IMR-90 (cell line): Measurements from ENCODE around the gene CAPN9. TPM values are rescaled to one million over a fixed set of nuclear protein-coding genes. Genes with fewer than 3 reads are reported as not detected.

ENCODE experiments used
- ATAC-seq: fragments of 200-7000 bp; cut with Tn5 transposase; 2 replicates; pipeline ENCODE4 v1.9.1; 2020; ENCODE audit warnings: low read depth, mild to moderate bottlenecking, moderate library complexity
- BruUV-seq: library from RNA; stranded (reverse); fragments of 400-500 nt; replicated peaks from 2 replicates; lab custom pipeline; 2021; lab: Mats Ljungman, UMichigan
- CTCF ChIA-PET: fragments of 300-600 bp; formaldehyde crosslinking; extraction: SDS; loops from one replicate; lab custom pipeline; 2021; ENCODE audit warnings: antibody characterized with exemption; lab: Yijun Ruan, JAX
- POLR2A ChIA-PET: fragments of 300-600 bp; sonication (Branson Sonifier 250); formaldehyde crosslinking; loops from one replicate; lab custom pipeline; 2022; ENCODE audit warnings: antibody characterized with exemption; ENCODE audit not compliant: unreplicated experiment; lab: Charles Lee
- DNase-seq: peaks from one replicate; pipeline ENCODE4 v3.0.0; 2013
- H2AFZ ChIP-seq: replicated peaks from 2 replicates; pipeline ENCODE3; 2013; ENCODE audit warnings: low read length, mild to moderate bottlenecking; ENCODE audit not compliant: poor library complexity
- H2AK5ac ChIP-seq: 2 replicates; pipeline ENCODE4 v1.6.1; 2013; ENCODE audit warnings: low read depth, low read length, inconsistent platforms
- H2AK9ac ChIP-seq: replicated peaks from 2 replicates; pipeline ENCODE3; 2013; ENCODE audit warnings: mild to moderate bottlenecking, low read depth, low read length, moderate library complexity; ENCODE audit not compliant: poor library complexity
- H2BK120ac ChIP-seq: 2 replicates; pipeline ENCODE4 v1.6.1; 2013; ENCODE audit warnings: low read depth, low read length, inconsistent platforms
- H2BK15ac ChIP-seq: 3 replicates; pipeline ENCODE4 v1.6.1; 2013; ENCODE audit warnings: low read depth, low read length, inconsistent platforms
- H2BK20ac ChIP-seq: 2 replicates; pipeline ENCODE4 v1.6.1; 2013; ENCODE audit warnings: low read depth, mild to moderate bottlenecking, inconsistent platforms, low read length, moderate library complexity
- H2BK5ac ChIP-seq: 2 replicates; pipeline ENCODE4 v1.6.1; 2013; ENCODE audit warnings: mild to moderate bottlenecking, low read depth, low read length, inconsistent platforms; ENCODE audit not compliant: poor library complexity, severe bottlenecking
- H3K14ac ChIP-seq: replicated peaks from 2 replicates; pipeline ENCODE4 v1.6.1; 2013; ENCODE audit warnings: low read depth, low read length, inconsistent platforms
- H3K18ac ChIP-seq: 2 replicates; pipeline ENCODE4 v1.6.1; 2013; ENCODE audit warnings: low read depth, low read length, control low read depth
- H3K23ac ChIP-seq: 2 replicates; pipeline ENCODE4 v1.6.1; 2013; ENCODE audit warnings: low read depth, low read length, inconsistent platforms
- H3K27ac ChIP-seq: 2 replicates; pipeline ENCODE4 v1.5.1; 2013; ENCODE audit warnings: mild to moderate bottlenecking, control low read depth, low read length; ENCODE audit not compliant: insufficient read depth
- H3K27me3 ChIP-seq: 2 replicates; pipeline ENCODE4 v1.6.1; 2013; ENCODE audit warnings: low read length; ENCODE audit not compliant: control insufficient read depth, insufficient read depth
- H3K36me3 ChIP-seq: 2 replicates; pipeline ENCODE4 v1.6.1; 2013; ENCODE audit warnings: low read length, mixed read lengths; ENCODE audit not compliant: control insufficient read depth, insufficient read depth
- H3K4ac ChIP-seq: 2 replicates; pipeline ENCODE4 v1.6.1; 2013; ENCODE audit warnings: low read depth, low read length, inconsistent platforms
- H3K4me1 ChIP-seq: 2 replicates; pipeline ENCODE4 v1.6.1; 2013; ENCODE audit warnings: low read length, mixed read lengths; ENCODE audit not compliant: control insufficient read depth, insufficient read depth
- H3K4me2 ChIP-seq: 2 replicates; pipeline ENCODE4 v1.6.1; 2013; ENCODE audit warnings: low read depth, mild to moderate bottlenecking, control low read depth, low read length, moderate library complexity
- H3K4me3 ChIP-seq: 2 replicates; pipeline ENCODE4 v1.5.1; 2013; ENCODE audit warnings: low read depth, mild to moderate bottlenecking, control low read depth, low read length, moderate library complexity; ENCODE audit not compliant: insufficient read depth
- H3K56ac ChIP-seq: 2 replicates; pipeline ENCODE4 v1.6.1; 2013; ENCODE audit warnings: low read length, inconsistent platforms; ENCODE audit not compliant: insufficient read depth; ENCODE audit errors: extremely low read depth
- H3K79me1 ChIP-seq, 2 experiments: 2 replicates each; pipeline ENCODE4 v1.6.1; 2013; ENCODE audit warnings: low read length in 2 of 2, inconsistent platforms in 1 of 2, low read depth in 1 of 2
- H3K9ac ChIP-seq: 2 replicates; pipeline ENCODE4 v1.6.1; 2013; ENCODE audit warnings: low read depth, low read length, control low read depth
- H3K9me1 ChIP-seq: 2 replicates; pipeline ENCODE4 v1.6.1; 2013; ENCODE audit warnings: low read length, inconsistent platforms; ENCODE audit not compliant: insufficient read depth
- H3K9me3 ChIP-seq: 2 replicates; pipeline ENCODE4 v1.6.1; 2013; ENCODE audit warnings: low read length; ENCODE audit not compliant: control insufficient read depth, insufficient read depth
- H4K20me1 ChIP-seq: 2 replicates; pipeline ENCODE4 v1.6.1; 2013; ENCODE audit warnings: low read length, inconsistent platforms; ENCODE audit not compliant: insufficient read depth
- H4K5ac ChIP-seq: 2 replicates; pipeline ENCODE4 v1.6.1; 2013; ENCODE audit warnings: mild to moderate bottlenecking, low read depth, low read length, control low read depth
- H4K8ac ChIP-seq, 2 experiments: 2 replicates each; pipeline ENCODE4 v1.6.1; 2013; ENCODE audit warnings: low read depth in 2 of 2, low read length in 2 of 2, control low read depth in 1 of 2, inconsistent platforms in 1 of 2
- H4K91ac ChIP-seq: 2 replicates; pipeline ENCODE4 v1.6.1; 2013; ENCODE audit warnings: low read depth, low read length, inconsistent platforms; ENCODE audit not compliant: insufficient read depth
- BHLHE40 ChIP-seq: fragments of 150-350 bp; IDR thresholded peaks from 2 replicates; pipeline ENCODE4 v1.6.1; 2016; ENCODE audit warnings: mild to moderate bottlenecking, low read depth, low read length
- CEBPB ChIP-seq: IDR thresholded peaks from 2 replicates; pipeline ENCODE4 v1.6.1; 2012; ENCODE audit warnings: low read depth, low read length, improper control_type of control experiment
- CTCF ChIP-seq: conservative IDR thresholded peaks from 2 replicates; pipeline ENCODE4 v1.5.1; 2012; ENCODE audit warnings: mild to moderate bottlenecking, low read depth, low read length, improper control_type of control experiment
- FOS ChIP-seq: fragments of 150-350 bp; IDR thresholded peaks from 2 replicates; pipeline ENCODE4 v1.6.1; 2016; ENCODE audit warnings: low read depth, low read length
- MAZ ChIP-seq: IDR thresholded peaks from 2 replicates; pipeline ENCODE4 v1.6.1; 2012; ENCODE audit warnings: low read depth, mild to moderate bottlenecking, low read length, improper control_type of control experiment, moderate library complexity, borderline replicate concordance
- MXI1 ChIP-seq: IDR thresholded peaks from 2 replicates; pipeline ENCODE4 v1.6.1; 2012; ENCODE audit warnings: low read depth, mild to moderate bottlenecking, low read length, moderate library complexity, borderline replicate concordance
- NFE2L2 ChIP-seq: fragments of 150-350 bp; IDR thresholded peaks from 2 replicates; pipeline ENCODE4 v1.6.1; 2016; ENCODE audit warnings: low read depth, mild to moderate bottlenecking, low read length
- POLR2A ChIP-seq: IDR thresholded peaks from 2 replicates; pipeline ENCODE4 v1.6.1; 2012; ENCODE audit warnings: mild to moderate bottlenecking, low read depth, low read length
- RAD21 ChIP-seq: IDR thresholded peaks from 2 replicates; pipeline ENCODE4 v1.6.1; 2012; ENCODE audit warnings: low read length, improper control_type of control experiment
- RFX5 ChIP-seq: IDR thresholded peaks from 2 replicates; pipeline ENCODE4 v1.8.0; 2012; ENCODE audit warnings: low read depth, mild to moderate bottlenecking, low read length, moderate library complexity
- SMC3 ChIP-seq: fragments of 150-350 bp; IDR thresholded peaks from 2 replicates; pipeline ENCODE4 v1.6.1; 2016; ENCODE audit warnings: low read depth, mild to moderate bottlenecking, antibody characterized with exemption, low read length, moderate library complexity
- USF2 ChIP-seq: fragments of 150-350 bp; IDR thresholded peaks from 2 replicates; pipeline ENCODE4 v1.6.1; 2017; ENCODE audit warnings: mild to moderate bottlenecking, antibody characterized with exemption, low read length, low read depth
- WGBS, 2 experiments: methylation state at CpG; one replicate each; pipeline versions ENCODE4 v1.1.5 to v1.1.7; 2013; ENCODE audit warnings: missing lambda C conversion rate in 2 of 2; ENCODE audit not compliant: insufficient read length in 1 of 2; ENCODE audit errors: extremely low coverage in 2 of 2; 5-methylcytosine and 5-hydroxymethylcytosine counted together
- dilution Hi-C: fragments of 300-500 bp; cut with HindIII; formaldehyde crosslinking; loops from one replicate; pipeline ENCODE4 v1.14.3; 2018; ENCODE audit warnings: low sequenced_read_pairs; ENCODE audit not compliant: unreplicated experiment
- in situ Hi-C: fragments of 300-500 bp; cut with MboI; formaldehyde crosslinking; loops from 3 replicates; pipeline ENCODE4 v1.14.3; 2019; ENCODE audit warnings: low sequenced_read_pairs, inconsistent platforms, mixed read lengths
- intact Hi-C: fragments of 100-400 bp; cut with micrococcal nuclease; formaldehyde crosslinking; loops from 2 replicates; pipeline ENCODE4 v1.10.0; 2022
- polyA plus RNA-seq, 3 experiments: library from polyadenylated mRNA; depleted of rRNA; stranded (reverse); fragments of >200 nt; gene quantifications; 2 replicates each; pipeline ENCODE4 v1.2.3, GENCODE V29; 2012; ENCODE audit warnings: low replicate concordance in 1 of 3
- total RNA-seq: library from RNA; depleted of rRNA; stranded (reverse); fragments of >200 nt; gene quantifications from 2 replicates; pipeline ENCODE4 v1.2.3, GENCODE V29; 2012
- TF ChIP-seq, protein P1 (sequence below): fragments of 150-350 bp; IDR thresholded peaks from 2 replicates; pipeline ENCODE4 v1.6.1; 2016; ENCODE audit warnings: low read depth, mild to moderate bottlenecking, low read length, moderate library complexity, borderline replicate concordance

CAPN9 gene
- total and polyA plus RNA-seq, 2 of the 4 experiments (the other 2 are of a cell fraction) = not detected

GRCh38 chr1:230750576-230750975, 3.4 kb downstream of the CAPN9 start:
- DNase-seq = no peak
- Histone ChIP-seq H4K91ac (no peak overlapping the region), H3K4me3 (no peak overlapping the region), H2AFZ (no peak overlapping the region), H2AK5ac (no peak overlapping the region), H3K4me1 (peaks cover 5% of the 10 kb centered on the region; the same call in 1 of the 2 replicates), H2BK5ac (no peak overlapping the region), H2AK9ac (no peak overlapping the region), H3K9me3 (no peaks in the 10 kb centered on the region), H4K8ac (no peak overlapping the region), H4K5ac (no peak overlapping the region), H3K9me1 (peaks cover 3% of the 10 kb centered on the region; the same call in 1 of the 2 replicates), H3K4me2 (no peak overlapping the region), H2BK20ac (no peak overlapping the region), H3K4ac (no peak overlapping the region), H2BK15ac (no peak overlapping the region), H2BK120ac (no peak overlapping the region), H3K79me1 (no peaks in the 10 kb centered on the region), H4K20me1 (no peaks in the 10 kb centered on the region), H3K9ac (no peak overlapping the region), H3K23ac (no peak overlapping the region), H3K56ac (no peak overlapping the region), H3K27me3 (no peaks in the 10 kb centered on the region; the same call in 1 of the 2 replicates), H3K18ac (no peak overlapping the region), H3K36me3 (no peaks in the 10 kb centered on the region), H3K27ac (no peak overlapping the region), H3K14ac (no peak overlapping the region)
- CTCF ChIA-PET = interaction anchor here (0.6 kb wide), 1 partner anchor 516 kb away, joined by 3 read pairs; no protein-coding TSS in a partner anchor
- BruUV-seq = no TSS peak
- no peak for TF ChIP-seq RFX5
- TF ChIP-seq, protein P1, sequence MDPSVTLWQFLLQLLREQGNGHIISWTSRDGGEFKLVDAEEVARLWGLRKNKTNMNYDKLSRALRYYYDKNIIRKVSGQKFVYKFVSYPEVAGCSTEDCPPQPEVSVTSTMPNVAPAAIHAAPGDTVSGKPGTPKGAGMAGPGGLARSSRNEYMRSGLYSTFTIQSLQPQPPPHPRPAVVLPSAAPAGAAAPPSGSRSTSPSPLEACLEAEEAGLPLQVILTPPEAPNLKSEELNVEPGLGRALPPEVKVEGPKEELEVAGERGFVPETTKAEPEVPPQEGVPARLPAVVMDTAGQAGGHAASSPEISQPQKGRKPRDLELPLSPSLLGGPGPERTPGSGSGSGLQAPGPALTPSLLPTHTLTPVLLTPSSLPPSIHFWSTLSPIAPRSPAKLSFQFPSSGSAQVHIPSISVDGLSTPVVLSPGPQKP = no peak
- no peak for TF ChIP-seq CEBPB
- TF ChIP-seq SMC3 = no peak
- TF ChIP-seq USF2 = no peak
- no peak for TF ChIP-seq NFE2L2
- no peak for TF ChIP-seq FOS
- TF ChIP-seq RAD21 = no peak
- TF ChIP-seq CTCF = no peak
- no peak for TF ChIP-seq POLR2A
- TF ChIP-seq BHLHE40 = no peak
- no peak for TF ChIP-seq MXI1
- no peak for TF ChIP-seq MAZ
- intact Hi-C loops (loop anchor here (5.0 kb wide), 1 partner anchor 38 kb away; the partner anchor contains the start of gene AGT), dilution Hi-C loops (no loop called here), in situ Hi-C loops (no loop called here)
- POLR2A ChIA-PET = no interaction called here
- WGBS, 2 experiments = no CpG with 5 or more reads among the region's 5 CpGs
- no peak for ATAC-seq
